ENCODE results near the gene CSF2. TPM values are rescaled to one million over a fixed set of nuclear protein-coding genes. Genes with fewer than 3 reads are reported as not detected.

Gene CSF2
- total RNA-seq, 1 donor from 2014 or later: 7.1 TPM

GRCh38 chr5:132098621-132099020, 25.0 kb downstream of the CSF2 start:
- intact Hi-C loops (cut with DNase I): no loop called here

GRCh38 chr5:132099076-132099748, 25.6 kb downstream of the CSF2 start:
- no peaks in the 10 kb centered on the region for H3K36me3 ChIP-seq
- no peak for TF ChIP-seq CTCF (IDR thresholded peaks at IDR 0.05)
- intact Hi-C loops (cut with DNase I): no loop called here
- no peak overlapping the region for H3K27ac ChIP-seq
- no peak for DNase-seq
- peaks cover 19% of the 10 kb centered on the region for H3K4me1 ChIP-seq
- no peaks in the 10 kb centered on the region for H3K9me3 ChIP-seq
- H3K4me3 ChIP-seq: no peak overlapping the region
- H3K27me3 ChIP-seq: no peaks in the 10 kb centered on the region
- ATAC-seq: no peak

More at GRCh38 chr5:132098621-132099020, 25.0 kb downstream of the CSF2 start:
- Histone ChIP-seq H3K9me3 (no peaks in the 10 kb centered on the region), H3K36me3 (no peaks in the 10 kb centered on the region), H3K4me1 (peaks cover 14% of the 10 kb centered on the region), H3K4me3 (no peak overlapping the region), H3K27ac (no peak overlapping the region), H3K27me3 (no peaks in the 10 kb centered on the region)
- TF ChIP-seq CTCF (IDR thresholded peaks at IDR 0.05): no peak
- no peak for DNase-seq
- no peak for ATAC-seq

GRCh38 chr5:132099905-132100304, 26.3 kb downstream of the CSF2 start:
- H3K4me1 ChIP-seq: peaks cover 22% of the 10 kb centered on the region
- DNase-seq: no peak
- TF ChIP-seq CTCF (IDR thresholded peaks at IDR 0.05): no peak
- no peaks in the 10 kb centered on the region for H3K9me3 ChIP-seq
- no peaks in the 10 kb centered on the region for H3K36me3 ChIP-seq
- no peak for ATAC-seq
- no peak overlapping the region for H3K4me3 ChIP-seq
- no peaks in the 10 kb centered on the region for H3K27me3 ChIP-seq
- H3K27ac ChIP-seq: no peak overlapping the region
- intact Hi-C loops (cut with DNase I): no loop called here

- Histone ChIP-seq H3K4me1 (peaks cover 19% of the 10 kb centered on the region), H3K9me3 (no peaks in the 10 kb centered on the region), H3K4me3 (no peak overlapping the region), H3K36me3 (no peaks in the 10 kb centered on the region), H3K27ac (no peak overlapping the region), H3K27me3 (no peaks in the 10 kb centered on the region)
- ATAC-seq (no peak), DNase-seq (no peak)
- intact Hi-C loops (cut with DNase I): no loop called here
- no peak for TF ChIP-seq CTCF (IDR thresholded peaks at IDR 0.05)
These were observed 27.2 kb downstream of the CSF2 start for GRCh38 chr5:132100672-132101261.

GRCh38 chr5:132101385-132101880, 27.8 kb downstream of the CSF2 start:
- no peaks in the 10 kb centered on the region for H3K27me3 ChIP-seq
- TF ChIP-seq CTCF (IDR thresholded peaks at IDR 0.05): no peak
- ATAC-seq (no peak), DNase-seq (no peak)
- no peaks in the 10 kb centered on the region for H3K36me3 ChIP-seq
- peaks cover 18% of the 10 kb centered on the region for H3K4me1 ChIP-seq
- no peak overlapping the region for H3K27ac ChIP-seq
- no peaks in the 10 kb centered on the region for H3K9me3 ChIP-seq
- intact Hi-C loops (cut with DNase I): no loop called here
- H3K4me3 ChIP-seq: no peak overlapping the region
